Neural crest cell (in vitro differentiated cells): ENCODE measurements around the gene ZNF500. TPM values are rescaled to one million over a fixed set of nuclear protein-coding genes. Genes with fewer than 3 reads are reported as not detected.

Experiments used
- DNase-seq: peaks from one replicate; pipeline ENCODE4 v3.0.0; 2021; ENCODE audit warnings: low read depth, mixed read lengths, low spot score
- H3K27ac Mint-ChIP-seq: one replicate; pipeline ENCODE4 v1.8.0; 2021; ENCODE audit warnings: mild to moderate bottlenecking, mixed read lengths; ENCODE audit not compliant: unreplicated experiment
- H3K27me3 Mint-ChIP-seq: 2 replicates; pipeline ENCODE4 v1.8.0; 2021; ENCODE audit warnings: low read depth, mild to moderate bottlenecking, mixed read lengths
- H3K36me3 Mint-ChIP-seq: 2 replicates; pipeline ENCODE4 v1.8.0; 2021; ENCODE audit warnings: low read depth, mild to moderate bottlenecking, mixed read lengths
- H3K4me1 Mint-ChIP-seq: 2 replicates; pipeline ENCODE4 v1.8.0; 2021; ENCODE audit warnings: mixed read lengths
- H3K4me3 Mint-ChIP-seq: one replicate; pipeline ENCODE4 v1.8.0; 2021; ENCODE audit warnings: mild to moderate bottlenecking, mixed read lengths
- H3K9me3 Mint-ChIP-seq: 2 replicates; pipeline ENCODE4 v1.8.0; 2021; ENCODE audit warnings: mixed read lengths
- total RNA-seq: library from RNA; stranded (reverse); gene quantifications from 2 replicates; pipeline ENCODE4 v1.2.1, GENCODE V29; 2021
- TF ChIP-seq, protein P1 (sequence below): fragments of 200-600 bp; sonication (generic); conservative IDR thresholded peaks from 2 replicates; pipeline ENCODE4 v1.5.0; 2021; ENCODE audit warnings: antibody characterized with exemption, mild to moderate bottlenecking

Gene ZNF500
- total RNA-seq, 1 donor from 2014 or later: 21.1 TPM

- Mint-ChIP-seq H3K4me1 (peaks cover 28% of the 10 kb centered on the region), H3K36me3 (no peaks in the 10 kb centered on the region), H3K9me3 (no peaks in the 10 kb centered on the region), H3K27ac (peak overlapping the region; percentile 50), H3K27me3 (no peaks in the 10 kb centered on the region), H3K4me3 (peak overlapping the region; percentile 92)
- no peak for DNase-seq
- TF ChIP-seq, protein P1, sequence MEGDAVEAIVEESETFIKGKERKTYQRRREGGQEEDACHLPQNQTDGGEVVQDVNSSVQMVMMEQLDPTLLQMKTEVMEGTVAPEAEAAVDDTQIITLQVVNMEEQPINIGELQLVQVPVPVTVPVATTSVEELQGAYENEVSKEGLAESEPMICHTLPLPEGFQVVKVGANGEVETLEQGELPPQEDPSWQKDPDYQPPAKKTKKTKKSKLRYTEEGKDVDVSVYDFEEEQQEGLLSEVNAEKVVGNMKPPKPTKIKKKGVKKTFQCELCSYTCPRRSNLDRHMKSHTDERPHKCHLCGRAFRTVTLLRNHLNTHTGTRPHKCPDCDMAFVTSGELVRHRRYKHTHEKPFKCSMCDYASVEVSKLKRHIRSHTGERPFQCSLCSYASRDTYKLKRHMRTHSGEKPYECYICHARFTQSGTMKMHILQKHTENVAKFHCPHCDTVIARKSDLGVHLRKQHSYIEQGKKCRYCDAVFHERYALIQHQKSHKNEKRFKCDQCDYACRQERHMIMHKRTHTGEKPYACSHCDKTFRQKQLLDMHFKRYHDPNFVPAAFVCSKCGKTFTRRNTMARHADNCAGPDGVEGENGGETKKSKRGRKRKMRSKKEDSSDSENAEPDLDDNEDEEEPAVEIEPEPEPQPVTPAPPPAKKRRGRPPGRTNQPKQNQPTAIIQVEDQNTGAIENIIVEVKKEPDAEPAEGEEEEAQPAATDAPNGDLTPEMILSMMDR: no peak
Measured at GRCh38 chr16:4767872-4768548, 1.0 kb upstream of the ZNF500 start.

DNA sequence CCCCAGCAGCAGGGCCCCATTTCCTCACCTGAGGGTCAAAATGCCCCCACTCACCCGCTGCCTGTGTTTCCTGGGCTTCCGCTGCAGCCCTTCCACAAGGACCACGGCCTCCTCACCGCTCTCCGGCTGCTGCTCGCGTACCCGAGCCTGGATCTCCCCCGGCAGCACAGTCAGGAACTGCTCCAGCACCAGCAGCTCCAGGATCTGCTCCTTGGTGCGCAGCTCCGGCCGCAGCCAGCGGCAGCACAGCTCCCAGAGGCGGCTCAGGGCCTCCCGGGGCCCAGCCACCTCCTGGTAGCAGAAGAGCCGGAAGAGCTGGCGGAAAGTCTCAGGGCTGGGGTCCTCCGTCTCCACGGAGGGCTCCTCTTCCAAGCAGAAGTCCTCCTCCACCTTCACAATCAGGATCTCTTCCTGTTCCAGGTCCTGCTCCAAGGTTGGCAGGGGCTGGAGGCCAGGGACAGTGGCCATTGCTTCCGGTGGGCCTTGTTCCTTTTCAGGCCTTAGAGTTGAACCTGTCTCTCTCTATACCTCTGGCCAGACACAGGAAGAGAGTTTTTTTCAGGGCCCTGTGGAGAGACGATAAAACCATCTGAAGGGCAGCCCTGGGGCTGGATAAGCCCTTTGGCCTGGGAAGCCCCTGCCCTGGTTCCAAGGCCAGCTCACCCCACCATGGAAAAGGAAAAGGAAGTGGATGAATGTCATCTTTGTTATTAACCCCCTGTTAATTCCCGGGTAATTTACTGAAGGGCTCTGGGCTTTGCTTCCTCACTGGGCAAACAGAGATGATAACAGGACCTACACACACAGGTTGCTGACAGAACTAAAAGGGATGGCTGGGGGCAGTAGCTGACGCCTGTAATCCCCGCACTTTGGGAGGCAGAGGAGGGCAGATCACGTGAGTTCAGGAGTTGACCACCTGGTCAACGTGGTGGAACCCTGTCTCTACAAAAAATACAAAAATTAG, 1.2 kb downstream of the ZNF500 start:
- no peaks in the 10 kb centered on the region for H3K9me3 Mint-ChIP-seq
- H3K4me3 Mint-ChIP-seq: peak overlapping the region; percentile 92
- no peaks in the 10 kb centered on the region for H3K36me3 Mint-ChIP-seq
- peak overlapping the region; percentile 64 for H3K27ac Mint-ChIP-seq
- H3K4me1 Mint-ChIP-seq: peaks cover 28% of the 10 kb centered on the region
- TF ChIP-seq, protein P1: no peak
- no peak for DNase-seq
- H3K27me3 Mint-ChIP-seq: no peaks in the 10 kb centered on the region

- no peak for DNase-seq
- TF ChIP-seq, protein P1: no peak
- Mint-ChIP-seq H3K4me3 (peak overlapping the region; percentile 47), H3K9me3 (no peaks in the 10 kb centered on the region), H3K27ac (no peak overlapping the region), H3K27me3 (no peaks in the 10 kb centered on the region), H3K4me1 (peaks cover 20% of the 10 kb centered on the region), H3K36me3 (no peaks in the 10 kb centered on the region)
Measured at GRCh38 chr16:4763791-4764190, 3.2 kb downstream of the ZNF500 start.

DNA sequence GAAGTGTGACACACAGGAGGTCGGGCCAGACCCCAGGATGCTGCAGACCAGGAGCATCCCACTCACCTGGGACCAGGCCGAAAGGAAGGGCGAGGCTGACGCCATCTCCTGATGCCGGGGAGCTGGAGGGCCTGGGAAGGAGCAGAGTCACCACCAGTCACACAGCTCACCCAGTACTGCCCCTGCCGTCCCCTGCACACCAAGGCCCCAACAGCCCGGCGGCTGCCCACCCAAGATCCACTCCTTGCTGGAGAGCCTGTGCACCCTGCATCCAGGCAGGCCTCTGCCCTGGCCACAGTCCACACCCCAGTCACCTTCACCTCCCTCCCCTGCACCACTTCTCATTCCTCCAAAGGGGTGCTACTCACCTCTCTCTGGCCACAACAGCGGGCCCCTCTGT, 4.8 kb downstream of the ZNF500 start:
- no peak overlapping the region for H3K27ac Mint-ChIP-seq
- no peaks in the 10 kb centered on the region for H3K9me3 Mint-ChIP-seq
- TF ChIP-seq, protein P1: no peak
- no peak for DNase-seq
- H3K36me3 Mint-ChIP-seq: peaks cover 3% of the 10 kb centered on the region
- H3K4me1 Mint-ChIP-seq: peaks cover 11% of the 10 kb centered on the region
- no peaks in the 10 kb centered on the region for H3K27me3 Mint-ChIP-seq
- H3K4me3 Mint-ChIP-seq: no peak overlapping the region

GRCh38 chr16:4760221-4760910, 6.6 kb downstream of the ZNF500 start:
- Mint-ChIP-seq H3K27ac (no peak overlapping the region), H3K4me1 (no peaks in the 10 kb centered on the region), H3K9me3 (peaks cover 2% of the 10 kb centered on the region), H3K27me3 (no peaks in the 10 kb centered on the region), H3K36me3 (peaks cover 9% of the 10 kb centered on the region), H3K4me3 (peak overlapping the region; percentile 44)
- no peak for DNase-seq
- TF ChIP-seq, protein P1: no peak
